Ascending aorta (tissue), 2 donors: ENCODE results near the gene DKK3. TPM values are rescaled to one million over a fixed set of nuclear protein-coding genes. Genes with fewer than 3 reads are reported as not detected.
A peak's percentile ranks its signal among the peaks of the same experiment; 100 is the strongest.

Experiments
- DNase-seq, 2 donors: peaks; one replicate each; pipeline ENCODE4 v3.0.0-alpha.2; 2019; ENCODE audit warnings: low spot score in 2 of 2
- H3K27ac ChIP-seq, 2 donors: fragments of 200-600 bp; sonication (generic); one replicate each; pipeline ENCODE4 v1.5.1; 2016 to 2017; ENCODE audit warnings: mild to moderate bottlenecking in 1 of 2
- H3K27me3 ChIP-seq: fragments of 200-600 bp; sonication (generic); one replicate; pipeline ENCODE4 v1.5.1; 2017
- H3K36me3 ChIP-seq, 2 donors: fragments of 200-600 bp; sonication (generic); one replicate each; pipeline ENCODE4 v1.5.1; 2016
- H3K4me1 ChIP-seq, 2 donors: fragments of 200-600 bp; sonication (generic); one replicate each; pipeline ENCODE4 v1.5.1; 2016 to 2017; ENCODE audit warnings: mild to moderate bottlenecking in 1 of 2
- H3K4me3 ChIP-seq, 2 donors: fragments of 200-600 bp; sonication (generic); one replicate each; pipeline ENCODE4 v1.5.1; 2016 to 2017; ENCODE audit warnings: mild to moderate bottlenecking in 1 of 2
- H3K9me3 ChIP-seq, 2 donors: fragments of 200-600 bp; sonication (generic); one replicate each; pipeline ENCODE4 v1.5.1; 2016
- CTCF ChIP-seq, 3 experiments: fragments of 200-600 bp in 2 of 3; fragments of 450-650 bp in 1 of 3; sonication (generic) in 2 of 3; IDR thresholded peaks; one replicate each; pipeline ENCODE4 v1.5.1; 2016 to 2019; ENCODE audit warnings: antibody characterized with exemption in 3 of 3, mild to moderate bottlenecking in 1 of 3, moderate library complexity in 1 of 3
- intact Hi-C: fragments of 100-400 bp; cut with DNase I; formaldehyde crosslinking; loops from one replicate; pipeline ENCODE4 v1.15.1; 2023
- total RNA-seq: library from RNA; depleted of rRNA; stranded (reverse); fragments of >200 nt; gene quantifications from one replicate; pipeline ENCODE4 v1.1.0, GENCODE V29; 2016

DKK3 gene
- total RNA-seq, 1 donor from 2014 or later = 433 TPM

GRCh38 chr11:11979488-11980117 is 28.8 kb downstream of the DKK3 start:
- H3K9me3 ChIP-seq = no peaks in the 10 kb centered on the region
- no peaks in the 10 kb centered on the region for H3K27me3 ChIP-seq
- TF ChIP-seq CTCF (IDR thresholded peaks at IDR 0.05) = no peak
- H3K4me3 ChIP-seq = no peak overlapping the region
- H3K27ac ChIP-seq = peak overlapping the region; percentile 81 to 83
- H3K36me3 ChIP-seq = no peaks in the 10 kb centered on the region
- DNase-seq = peak in 1 of 2 donors; percentile 83
- intact Hi-C loops = loop anchor here (10.0 kb wide), 1 partner anchor 305 kb away; no protein-coding TSS in a partner anchor
- peaks cover 27 to 79% of the 10 kb centered on the region in 2 donors for H3K4me1 ChIP-seq

GRCh38 chr11:11978792-11979487 is 29.5 kb downstream of the DKK3 start:
- H3K4me3 ChIP-seq = no peak overlapping the region
- H3K27ac ChIP-seq = peak overlapping the region; percentile 81 to 83
- no peaks in the 10 kb centered on the region for H3K27me3 ChIP-seq
- no peaks in the 10 kb centered on the region for H3K9me3 ChIP-seq
- DNase-seq = peak in 1 of 2 donors; percentile 86
- H3K36me3 ChIP-seq = no peaks in the 10 kb centered on the region
- TF ChIP-seq CTCF (IDR thresholded peaks at IDR 0.05) = no peak
- H3K4me1 ChIP-seq = peaks cover 28 to 85% of the 10 kb centered on the region in 2 donors
- intact Hi-C loops = loop anchor here (10.0 kb wide), 1 partner anchor 306 kb away; no protein-coding TSS in a partner anchor

- peaks cover 36 to 88% of the 10 kb centered on the region in 2 donors for H3K4me1 ChIP-seq
- H3K27ac ChIP-seq = peak overlapping the region; percentile 81 to 83
- no peaks in the 10 kb centered on the region for H3K27me3 ChIP-seq
- H3K36me3 ChIP-seq = no peaks in the 10 kb centered on the region
- DNase-seq = peak in 1 of 2 donors; percentile 60
- H3K9me3 ChIP-seq = no peaks in the 10 kb centered on the region
- no peak overlapping the region for H3K4me3 ChIP-seq
- no peak for TF ChIP-seq CTCF (IDR thresholded peaks at IDR 0.05)
- intact Hi-C loops = loop anchor here (10.0 kb wide), 1 partner anchor 307 kb away; no protein-coding TSS in a partner anchor
Measured at GRCh38 chr11:11978098-11978637, 30.3 kb downstream of the DKK3 start.

- DNase-seq = peak in 1 of 2 donors; percentile 92
- intact Hi-C loops = loop anchor here (2.0 to 10.0 kb wide), 3 partner anchors 31 to 307 kb away; partner anchors contain the start of gene DKK3
- H3K4me3 ChIP-seq = peak overlapping the region in 1 of 2 donors; percentile 17
Measured at GRCh38 chr11:11977206-11977938, 31.1 kb downstream of the DKK3 start.

More at GRCh38 chr11:11977206-11977938, 31.1 kb downstream of the DKK3 start:
- Histone ChIP-seq H3K36me3 (no peaks in the 10 kb centered on the region), H3K27ac (peak overlapping the region; percentile 81 to 83), H3K4me1 (peaks cover 43 to 90% of the 10 kb centered on the region in 2 donors), H3K27me3 (no peaks in the 10 kb centered on the region), H3K9me3 (no peaks in the 10 kb centered on the region)
- no peak for TF ChIP-seq CTCF (IDR thresholded peaks at IDR 0.05)
